ENCODE results near the gene BACH2.

GRCh38 chr6:90118581-90118980 lies 178.1 kb downstream of the BACH2 start:
- no peak for TF ChIP-seq POLR2AphosphoS5 (IDR thresholded peaks at IDR 0.05)
- TF ChIP-seq CTCF (IDR thresholded peaks at IDR 0.05): no peak
